ENCODE results near the gene CEP63.

DNA sequence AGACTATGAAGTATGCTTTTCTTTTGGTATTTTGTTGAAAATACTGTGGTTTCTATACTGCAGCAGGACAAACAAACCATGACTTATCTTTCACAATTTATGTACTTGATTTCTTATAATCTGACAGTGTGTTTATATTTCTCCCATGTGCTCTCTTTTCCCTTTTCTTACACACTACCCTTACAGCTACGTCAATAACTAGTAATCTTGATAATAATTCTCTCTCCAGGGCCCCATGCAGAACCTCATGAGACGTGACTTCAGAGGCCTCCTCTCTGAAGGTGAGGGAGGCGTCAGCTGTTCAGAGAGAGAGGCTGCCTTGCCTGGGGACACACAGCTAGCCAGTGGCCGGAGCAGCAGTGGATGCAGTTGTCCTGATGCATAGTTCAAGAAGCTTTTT is 129.1 kb downstream of the CEP63 start:
- TF ChIP-seq, protein P1, sequence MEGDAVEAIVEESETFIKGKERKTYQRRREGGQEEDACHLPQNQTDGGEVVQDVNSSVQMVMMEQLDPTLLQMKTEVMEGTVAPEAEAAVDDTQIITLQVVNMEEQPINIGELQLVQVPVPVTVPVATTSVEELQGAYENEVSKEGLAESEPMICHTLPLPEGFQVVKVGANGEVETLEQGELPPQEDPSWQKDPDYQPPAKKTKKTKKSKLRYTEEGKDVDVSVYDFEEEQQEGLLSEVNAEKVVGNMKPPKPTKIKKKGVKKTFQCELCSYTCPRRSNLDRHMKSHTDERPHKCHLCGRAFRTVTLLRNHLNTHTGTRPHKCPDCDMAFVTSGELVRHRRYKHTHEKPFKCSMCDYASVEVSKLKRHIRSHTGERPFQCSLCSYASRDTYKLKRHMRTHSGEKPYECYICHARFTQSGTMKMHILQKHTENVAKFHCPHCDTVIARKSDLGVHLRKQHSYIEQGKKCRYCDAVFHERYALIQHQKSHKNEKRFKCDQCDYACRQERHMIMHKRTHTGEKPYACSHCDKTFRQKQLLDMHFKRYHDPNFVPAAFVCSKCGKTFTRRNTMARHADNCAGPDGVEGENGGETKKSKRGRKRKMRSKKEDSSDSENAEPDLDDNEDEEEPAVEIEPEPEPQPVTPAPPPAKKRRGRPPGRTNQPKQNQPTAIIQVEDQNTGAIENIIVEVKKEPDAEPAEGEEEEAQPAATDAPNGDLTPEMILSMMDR (IDR thresholded peaks at IDR 0.05), result no peak
- no peak for TF ChIP-seq EP300 (IDR thresholded peaks at IDR 0.05)
- TF ChIP-seq POLR2A (IDR thresholded peaks at IDR 0.05; ENCODE audit: low read depth), result no peak
